Measurements from ENCODE around the gene VILL.

VILL gene

GRCh38 chr3:37990527-37990926, at the start of gene VILL:
VILL (plus strand) TSS chr3:37990786; CDS start chr3:37993673, 2,887 bp downstream.
- H3K4me3 ChIP-seq (ENCODE audit: control insufficient read depth, low read depth, low read length) = no peak within 1 kb of the TSS
- TF ChIP-seq CTCF (conservative IDR thresholded peaks at IDR 0.05; ENCODE audit: control insufficient read depth, insufficient read depth, low read depth, low read length) = no peak
- no peak for DNase-seq (ENCODE audit: low read depth)

GRCh38 chr3:37941608-37942508, 48.7 kb upstream of the VILL start:
- H3K4me3 ChIP-seq (ENCODE audit: control insufficient read depth, low read depth, low read length) = no peak overlapping the region
- DNase-seq (ENCODE audit: low read depth) = no peak

GRCh38 chr3:37942646-37943045, 47.9 kb upstream of the VILL start:
- H3K4me3 ChIP-seq (ENCODE audit: control insufficient read depth, low read depth, low read length) = no peak overlapping the region
- no peak for TF ChIP-seq CTCF (conservative IDR thresholded peaks at IDR 0.05; ENCODE audit: control insufficient read depth, insufficient read depth, low read depth, low read length)
- no peak for DNase-seq (ENCODE audit: low read depth)

More at GRCh38 chr3:37941608-37942508, 48.7 kb upstream of the VILL start:
- TF ChIP-seq CTCF (conservative IDR thresholded peaks at IDR 0.05; ENCODE audit: control insufficient read depth, insufficient read depth, low read depth, low read length) = no peak

GRCh38 chr3:37943126-37943525, 47.5 kb upstream of the VILL start:
- TF ChIP-seq CTCF (conservative IDR thresholded peaks at IDR 0.05; ENCODE audit: control insufficient read depth, insufficient read depth, low read depth, low read length) = no peak
- no peak overlapping the region for H3K4me3 ChIP-seq (ENCODE audit: control insufficient read depth, low read depth, low read length)

DNA sequence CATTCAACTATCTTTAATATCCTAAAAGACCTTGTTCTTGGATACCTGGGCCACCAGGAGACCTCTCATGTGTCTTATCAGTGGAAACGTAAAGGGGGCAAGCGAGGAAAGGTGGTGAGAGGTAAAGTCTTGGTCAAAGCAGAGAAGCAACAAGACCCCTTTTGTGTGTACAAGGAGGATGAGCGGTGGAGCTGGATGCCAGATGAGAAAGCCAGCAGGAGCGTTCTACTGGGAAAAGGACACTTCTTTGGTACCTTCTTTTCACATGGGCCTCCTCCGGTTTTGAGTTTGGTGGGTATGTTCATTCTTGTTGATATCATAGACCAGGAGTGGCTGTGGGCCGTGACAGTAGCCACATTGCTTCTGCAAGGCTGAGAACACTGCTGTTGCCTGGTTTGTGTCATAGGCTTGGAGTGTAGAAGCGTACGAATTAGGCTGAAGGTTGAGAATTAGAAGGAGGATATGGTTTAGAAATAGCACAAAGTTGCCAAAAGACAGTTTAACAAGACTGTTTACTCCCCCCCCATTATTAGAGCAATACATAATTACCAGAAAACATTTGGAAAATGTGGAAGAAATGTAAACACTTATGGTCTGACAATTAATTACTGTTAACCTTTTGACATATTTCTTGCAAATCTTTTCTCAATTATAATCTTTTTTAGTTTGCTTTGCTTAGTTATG, 46.8 kb upstream of the VILL start:
- H3K4me3 ChIP-seq (ENCODE audit: control insufficient read depth, low read depth, low read length) = no peak overlapping the region
- TF ChIP-seq CTCF (conservative IDR thresholded peaks at IDR 0.05; ENCODE audit: control insufficient read depth, insufficient read depth, low read depth, low read length) = no peak
- no peak for DNase-seq (ENCODE audit: low read depth)

More at GRCh38 chr3:37943126-37943525, 47.5 kb upstream of the VILL start:
- DNase-seq (ENCODE audit: low read depth) = no peak

- H3K4me3 ChIP-seq (ENCODE audit: control insufficient read depth, low read depth, low read length) = no peak overlapping the region
- TF ChIP-seq CTCF (conservative IDR thresholded peaks at IDR 0.05; ENCODE audit: control insufficient read depth, insufficient read depth, low read depth, low read length) = no peak
These were observed 46.2 kb upstream of the VILL start for GRCh38 chr3:37944391-37944842.

More at GRCh38 chr3:37944391-37944842, 46.2 kb upstream of the VILL start:
- no peak for DNase-seq (ENCODE audit: low read depth)
